GM19455 (cell line): Measurements from ENCODE around the gene LMF1.
"Not testable (repeated sequence)": the region's sequence is repeated elsewhere in the genome, so short reads cannot be mapped to it uniquely, and the experiment has no call there.

Experiments
- ATAC-seq: cut with Tn5 transposase; IDR thresholded peaks from one replicate; pipeline ENCODE4 v1.9.1; 2021; ENCODE audit not compliant: unreplicated experiment

Gene LMF1

DNA sequence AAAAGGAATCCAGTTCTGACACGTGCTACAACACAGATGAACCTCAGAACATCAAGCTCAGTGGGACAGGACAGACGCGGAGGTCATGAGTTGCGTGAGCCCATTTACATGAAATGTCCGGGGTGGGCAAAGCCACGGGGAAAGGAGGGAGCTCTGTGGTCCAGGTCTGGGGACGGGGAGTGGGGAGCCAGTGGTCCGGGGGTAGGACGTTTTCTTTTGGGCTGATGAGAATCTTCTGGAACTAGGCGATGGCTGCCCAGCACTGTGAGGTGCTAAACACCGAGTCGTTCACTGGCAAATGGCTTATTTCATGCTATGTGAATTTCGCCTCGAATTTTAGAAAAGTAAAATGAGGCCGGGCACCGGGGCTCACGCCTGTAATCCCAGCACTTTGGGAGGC, 2.6 kb upstream of the LMF1 start:
- ATAC-seq: no peak

DNA sequence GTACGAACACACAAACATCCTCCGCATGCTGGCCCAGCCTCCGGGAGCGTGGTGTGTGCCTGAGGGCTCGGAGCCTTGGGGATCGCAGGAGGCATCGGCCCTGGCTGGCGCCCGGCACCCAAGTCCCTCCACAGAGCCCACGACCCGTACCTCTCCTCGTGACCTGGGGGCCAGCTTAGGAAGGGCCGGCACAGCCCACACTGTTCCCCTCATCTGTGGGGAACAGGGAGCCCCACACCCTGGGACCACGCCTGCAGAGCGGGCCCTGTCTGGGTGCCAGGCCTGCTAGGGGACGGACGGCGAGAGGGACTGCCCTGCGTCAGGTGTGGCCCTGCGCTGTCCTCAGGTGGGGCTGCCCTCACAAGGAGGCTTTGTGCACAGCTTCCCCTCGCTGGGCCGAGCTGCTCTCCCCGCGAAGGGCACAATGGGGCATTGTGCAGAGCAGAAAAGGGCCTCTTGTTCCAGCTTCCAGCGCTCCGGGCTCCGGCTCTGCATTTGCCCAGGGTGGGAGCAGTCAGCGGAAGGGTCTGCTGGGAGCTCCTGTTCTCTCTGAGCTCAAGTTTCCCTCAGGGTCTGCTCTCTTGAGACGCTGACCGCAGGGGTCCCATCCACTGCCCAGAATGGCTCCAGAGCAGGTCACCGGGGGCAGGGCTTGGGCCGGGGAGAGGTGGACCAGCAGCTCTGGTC, 1.7 kb upstream of the LMF1 start:
- no peak for ATAC-seq

DNA sequence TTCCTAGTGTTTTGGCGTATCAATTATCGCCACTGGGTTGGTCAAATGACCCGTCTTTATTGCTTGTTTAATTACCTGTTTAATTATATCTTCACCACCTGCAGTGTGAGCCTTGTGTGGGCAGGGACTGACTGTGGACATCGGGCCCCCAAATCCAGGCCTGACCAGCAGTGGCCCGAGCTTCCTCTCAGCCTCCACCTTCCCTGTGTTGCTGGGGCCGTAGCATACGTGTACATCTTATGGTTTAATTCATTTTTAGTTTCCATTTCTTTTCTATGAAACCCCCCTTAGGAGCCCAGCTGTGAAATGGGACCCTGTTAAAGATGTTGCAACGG, 1.2 kb upstream of the LMF1 start:
- no peak for ATAC-seq

DNA sequence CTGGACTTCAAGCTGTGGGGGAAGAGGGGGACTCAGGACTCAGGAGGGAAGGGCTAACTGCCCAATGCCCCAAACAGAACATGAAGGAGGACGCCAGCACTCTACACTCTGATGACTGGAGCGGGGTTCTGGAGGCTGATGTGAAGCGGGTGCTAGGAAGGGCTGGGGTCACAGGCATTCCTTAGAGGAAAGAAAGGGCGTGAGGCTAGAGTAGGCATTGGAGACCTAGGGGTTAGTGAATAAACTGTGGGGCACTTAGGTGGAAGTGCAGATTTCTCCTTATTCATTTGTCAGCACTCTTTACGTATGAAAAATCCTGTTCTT, 760 bp upstream of the LMF1 start:
- no peak for ATAC-seq

DNA sequence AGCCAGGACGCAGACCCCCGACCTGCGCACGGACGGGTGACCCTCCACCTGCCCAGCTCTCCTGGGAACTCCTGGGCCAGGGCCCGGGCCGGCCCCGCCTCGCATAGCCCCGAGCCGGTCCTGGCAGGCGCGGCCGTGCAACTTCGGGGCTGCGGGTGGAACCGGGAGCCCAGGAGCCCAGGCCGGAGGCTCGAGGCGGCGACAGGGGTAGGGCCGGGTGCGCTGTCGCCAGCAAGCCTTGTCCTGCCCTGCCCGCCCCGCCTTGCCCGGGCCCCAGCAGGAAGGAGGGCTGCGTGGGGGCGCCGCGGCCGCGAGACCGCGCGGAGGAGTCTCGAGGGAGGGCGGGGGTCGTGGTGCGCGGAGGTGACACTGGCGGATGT, 408 bp downstream of the LMF1 start:
- ATAC-seq: peak; percentile 39

DNA sequence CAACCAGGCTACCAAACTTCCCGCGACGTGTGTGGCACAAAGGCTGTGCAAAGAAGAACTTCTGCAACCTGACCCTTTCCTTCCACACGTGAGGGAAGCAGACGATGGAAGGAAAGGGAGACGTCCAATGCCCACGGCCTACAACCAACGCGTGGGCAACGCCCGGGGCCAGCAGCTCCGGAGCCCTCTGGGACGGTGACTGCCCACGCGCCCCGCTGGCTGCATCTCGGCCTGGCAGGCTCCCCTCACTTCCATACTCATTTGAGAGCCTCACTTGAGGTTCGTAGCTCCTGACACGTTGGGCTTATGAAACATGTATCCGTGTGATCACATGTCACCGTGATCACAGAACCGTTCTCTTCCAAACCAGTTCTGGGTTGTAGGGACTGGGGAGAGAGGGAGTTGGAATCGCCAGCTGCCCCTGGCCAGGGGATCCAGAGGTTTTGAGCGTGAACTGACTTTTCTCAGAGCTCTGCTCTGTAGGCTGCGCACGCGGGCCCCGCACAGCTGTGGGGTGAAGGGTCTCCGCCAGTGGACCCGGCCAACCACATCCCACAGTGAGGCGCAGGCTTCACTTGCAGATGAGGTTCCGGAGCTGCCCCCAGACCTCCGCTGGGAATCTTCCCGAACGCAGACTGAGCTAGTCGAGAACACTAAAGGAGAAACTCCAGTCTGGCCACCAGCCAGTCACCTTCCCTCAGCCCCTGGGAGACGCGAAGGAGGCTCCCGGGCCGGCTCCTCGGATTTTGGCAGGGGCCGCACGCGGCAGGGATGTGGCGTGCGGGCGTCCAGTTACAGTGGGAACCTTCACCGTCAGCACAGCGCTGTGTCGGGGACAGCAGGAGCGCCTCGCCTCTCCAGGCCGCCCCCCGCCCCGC, 1.0 kb downstream of the LMF1 start:
- ATAC-seq: peak; percentile 18

DNA sequence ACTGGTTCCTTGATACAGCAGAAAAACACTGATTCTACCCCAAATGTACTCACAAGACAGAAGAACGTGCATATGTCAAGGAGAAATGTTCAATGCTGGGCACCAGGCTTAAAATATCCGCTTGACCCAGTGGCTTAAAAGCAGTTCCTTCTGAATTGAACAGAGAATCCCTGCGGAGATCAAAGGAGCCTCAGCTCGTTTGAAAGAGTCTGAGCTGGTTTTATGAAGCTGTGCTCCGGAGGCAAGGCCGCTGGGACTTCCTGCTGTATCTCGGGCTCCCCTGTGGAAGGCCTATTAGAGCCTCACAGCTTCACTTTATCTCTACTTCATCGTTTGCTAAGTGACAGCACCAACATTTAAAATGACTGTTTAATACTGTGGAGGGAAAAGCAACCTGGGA, 2.2 kb downstream of the LMF1 start:
- no peak for ATAC-seq

DNA sequence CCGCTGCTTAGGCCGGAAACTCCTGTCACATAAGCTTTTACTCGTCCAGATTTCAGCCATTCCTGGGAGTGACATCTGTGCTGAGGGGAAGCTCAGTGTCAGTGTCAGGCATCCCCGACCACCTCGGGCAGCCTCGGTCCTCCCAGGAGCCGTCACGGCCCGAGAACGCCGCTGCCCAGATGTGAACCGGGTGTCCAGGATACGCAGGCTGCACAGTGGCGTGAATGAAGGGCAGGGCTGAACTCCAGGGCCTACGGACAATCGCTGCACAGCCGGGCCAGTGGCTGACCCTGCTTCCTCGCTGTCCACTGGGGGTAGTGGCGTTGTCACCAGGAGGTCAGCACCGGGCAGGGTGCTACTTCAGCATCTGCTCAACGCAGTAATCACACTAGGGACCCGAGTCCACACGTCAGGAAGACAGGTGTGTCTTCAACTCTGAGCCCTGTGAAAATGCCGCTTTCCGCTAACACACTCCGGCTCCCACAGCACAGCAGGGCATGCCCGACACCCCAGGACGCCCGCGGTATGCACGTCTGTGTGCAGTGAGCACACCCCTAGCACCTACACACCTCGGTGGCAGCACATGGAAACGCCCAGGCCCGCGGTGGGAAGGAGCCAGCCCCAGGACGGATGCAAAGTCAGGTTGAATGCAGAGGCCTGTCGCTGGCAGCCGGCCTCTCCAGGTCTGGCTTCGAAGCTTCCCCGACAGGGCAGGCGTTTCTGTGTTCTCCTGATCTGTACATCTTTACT, 3.1 kb downstream of the LMF1 start:
- no peak for ATAC-seq

DNA sequence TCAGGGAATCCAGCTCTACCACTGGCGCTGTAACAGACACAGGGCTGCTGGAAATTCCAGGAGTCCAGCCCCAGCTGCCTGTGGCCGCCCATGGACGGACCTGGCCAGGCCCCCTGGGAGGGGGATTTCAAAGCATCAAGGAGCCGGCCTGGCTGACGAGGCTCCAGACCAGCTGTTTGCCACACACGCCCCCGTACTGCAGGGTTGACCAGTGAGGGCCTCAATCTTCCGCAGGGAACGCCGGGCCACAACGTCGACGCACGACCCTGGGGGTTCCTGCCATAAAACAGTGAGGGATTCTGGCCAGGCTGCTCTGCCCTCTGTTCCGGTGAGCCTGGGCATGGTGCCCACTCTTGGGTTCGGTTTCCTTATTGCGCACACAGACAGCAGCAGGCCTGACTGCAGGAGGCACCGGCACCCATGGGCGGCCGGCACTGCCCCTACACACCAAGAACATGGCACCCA, 3.7 kb downstream of the LMF1 start:
- no peak for ATAC-seq

DNA sequence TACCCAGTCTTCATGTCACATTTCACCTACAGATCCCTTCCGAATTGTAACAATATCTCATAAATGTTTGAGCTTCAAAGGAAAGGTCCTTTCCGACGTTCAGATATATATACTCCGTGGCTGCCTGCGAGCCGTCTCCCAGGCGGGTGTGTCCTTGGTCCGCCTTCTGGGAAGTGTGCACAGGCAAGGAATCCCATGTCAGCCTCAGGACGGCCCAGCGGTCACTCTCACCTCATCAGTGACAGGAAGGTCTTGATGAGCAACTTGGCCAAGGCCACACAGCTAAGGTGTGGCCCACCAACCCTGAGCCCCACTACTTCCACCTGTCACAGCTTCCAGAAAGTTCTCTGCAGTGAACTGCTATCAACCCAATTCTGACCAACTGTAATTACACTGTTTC, 4.3 kb downstream of the LMF1 start:
- no peak for ATAC-seq

DNA sequence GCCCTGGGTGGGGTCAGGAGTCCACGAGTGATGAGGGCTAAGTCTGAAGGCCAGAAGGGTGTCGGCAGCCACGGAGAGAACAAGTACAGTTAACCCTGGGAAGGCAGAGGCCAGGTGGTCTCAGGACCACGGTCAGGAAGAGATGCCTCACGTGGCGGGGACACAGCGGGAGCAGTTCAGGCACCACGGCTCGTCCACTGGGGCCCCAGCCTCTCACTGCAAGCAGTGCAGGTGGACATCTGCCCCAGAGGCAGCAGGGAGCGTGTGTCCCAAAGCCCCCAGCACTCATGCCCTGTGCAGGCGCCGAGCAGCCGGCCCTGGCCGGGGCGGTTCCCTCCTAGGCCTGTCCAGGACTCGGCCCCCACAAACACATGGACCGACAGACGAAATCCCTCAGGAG, 4.7 kb downstream of the LMF1 start:
- no peak for ATAC-seq

DNA sequence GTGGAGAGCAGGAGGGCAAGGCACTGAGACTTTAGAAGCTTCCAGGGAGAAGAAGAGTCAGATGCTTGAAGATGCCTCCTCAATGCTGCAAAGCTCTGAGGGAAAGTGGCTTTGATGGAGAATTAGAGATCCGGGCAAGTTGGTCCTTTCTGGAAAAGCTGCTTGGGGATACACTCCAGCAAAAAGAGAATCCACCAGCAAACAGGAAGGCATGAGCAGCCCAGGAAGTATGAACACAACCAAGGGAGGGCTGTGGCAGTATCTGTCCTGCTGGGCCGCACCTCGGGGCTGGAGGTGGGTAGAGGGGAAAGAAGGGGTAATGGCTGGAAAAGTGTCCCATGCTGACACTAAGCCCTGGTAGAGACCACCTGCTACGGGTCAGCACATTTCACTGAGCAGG, 5.3 kb downstream of the LMF1 start:
- no peak for ATAC-seq

DNA sequence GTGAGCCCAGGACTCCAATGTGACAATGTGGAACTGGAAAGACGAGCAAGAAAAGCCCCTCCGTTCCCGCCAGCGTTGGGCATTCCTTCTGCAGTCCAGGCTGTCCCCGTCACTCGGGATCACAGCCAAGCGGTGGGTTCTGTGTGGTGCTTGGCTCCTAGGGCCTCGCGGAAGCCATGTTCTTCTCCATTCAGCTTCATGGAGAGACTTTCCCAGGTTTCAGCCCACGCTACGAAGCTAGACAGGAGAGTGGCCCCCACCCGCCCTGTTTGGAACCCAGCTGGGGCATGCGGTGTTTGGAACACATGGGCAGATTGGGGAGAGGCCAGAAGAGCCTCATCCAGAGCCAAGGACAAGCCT, 5.8 kb downstream of the LMF1 start:
- ATAC-seq: no peak

DNA sequence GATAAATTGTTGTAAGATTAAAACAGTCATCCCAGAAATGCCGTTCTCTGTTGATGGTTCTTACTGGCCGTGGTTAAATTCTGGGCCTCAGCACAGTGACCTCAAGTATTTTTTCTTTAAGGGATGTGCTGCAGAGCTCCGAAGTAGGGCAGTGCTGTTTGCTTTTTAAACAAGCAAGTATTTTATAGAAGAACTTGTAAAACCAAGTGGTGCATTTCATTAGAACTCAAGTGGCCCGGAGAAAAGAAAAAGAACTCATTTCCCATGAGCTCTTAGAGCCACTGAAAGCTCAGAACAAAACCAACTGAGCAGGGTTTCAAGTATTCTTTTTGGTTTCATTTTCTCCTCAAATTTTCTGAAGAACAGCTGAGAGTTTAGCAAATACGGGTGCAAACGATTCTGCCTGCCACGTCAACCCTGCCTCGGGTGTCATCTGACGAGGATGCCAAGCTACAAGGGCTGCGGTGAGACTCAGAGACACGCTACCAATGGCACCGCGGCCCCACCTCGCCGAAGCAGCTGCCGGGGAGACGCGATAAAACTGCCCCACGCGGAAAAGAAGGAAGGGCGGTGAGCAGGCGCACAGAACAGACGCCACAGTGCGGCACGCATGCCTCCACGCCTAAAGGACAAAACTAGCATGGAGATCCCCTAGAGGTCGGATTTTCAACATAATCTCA, 6.3 kb downstream of the LMF1 start:
- no peak for ATAC-seq

DNA sequence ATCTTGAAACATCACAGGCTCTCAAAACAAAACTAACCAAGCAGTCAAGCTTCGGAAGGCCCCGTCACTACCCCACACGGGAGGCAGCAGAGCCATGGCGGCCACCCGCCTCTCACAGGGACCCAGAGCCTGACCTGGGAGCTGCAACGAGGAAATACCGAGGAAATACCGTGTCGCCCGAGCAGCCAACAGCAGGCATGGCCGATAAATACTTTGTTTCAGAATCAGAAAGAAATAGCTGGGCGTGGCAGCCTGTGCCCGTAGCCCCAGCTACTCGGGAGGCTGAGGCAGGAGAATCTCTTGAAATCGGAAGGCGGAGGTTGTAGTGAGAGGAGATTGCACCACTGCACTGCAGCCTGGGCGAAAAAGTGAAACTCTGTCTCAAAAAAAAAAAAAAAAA, 6.9 kb downstream of the LMF1 start:
- no peak for ATAC-seq

DNA sequence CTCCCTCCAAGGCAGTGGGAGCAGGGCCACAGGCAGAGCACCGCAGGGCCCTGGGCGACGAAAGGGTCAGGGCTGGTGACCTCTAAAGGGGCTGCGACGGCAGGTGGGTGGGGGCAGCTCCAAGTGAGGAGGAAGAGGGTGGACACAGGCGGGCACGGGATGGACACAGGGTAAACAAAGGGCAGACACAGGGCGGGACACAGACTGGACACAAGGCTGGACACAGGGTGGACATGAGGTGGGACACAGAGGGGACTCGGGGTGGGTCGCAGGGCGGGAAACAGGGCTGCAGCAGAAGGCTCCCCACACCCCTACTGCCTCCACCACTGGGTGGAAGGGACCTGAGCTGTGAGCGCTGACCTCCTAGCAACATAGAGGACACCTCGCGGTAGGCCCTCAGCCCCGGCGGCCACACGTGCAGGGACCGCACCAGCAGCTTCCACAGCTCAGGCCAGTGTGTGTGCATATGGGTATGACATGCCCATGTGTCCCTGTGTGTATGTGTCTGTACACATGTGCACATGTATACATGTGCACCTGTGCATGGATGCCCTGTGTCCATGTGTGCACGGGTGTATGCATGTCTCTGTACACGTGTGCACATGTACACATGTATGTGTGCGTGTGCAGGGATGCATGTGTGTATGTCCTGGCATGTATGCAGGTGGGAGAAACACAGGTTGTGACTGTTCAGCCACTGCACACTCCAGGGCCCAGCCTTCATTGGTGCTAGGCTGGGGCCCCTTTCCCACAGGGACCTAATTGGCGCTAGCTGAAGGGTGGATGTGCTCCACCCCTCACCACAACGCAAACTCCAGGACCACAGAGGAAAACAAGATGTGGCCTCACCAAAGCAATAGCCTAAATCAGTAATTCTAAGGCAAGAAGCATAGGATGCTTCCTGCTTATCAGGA, 7.6 kb downstream of the LMF1 start:
- ATAC-seq: no peak

DNA sequence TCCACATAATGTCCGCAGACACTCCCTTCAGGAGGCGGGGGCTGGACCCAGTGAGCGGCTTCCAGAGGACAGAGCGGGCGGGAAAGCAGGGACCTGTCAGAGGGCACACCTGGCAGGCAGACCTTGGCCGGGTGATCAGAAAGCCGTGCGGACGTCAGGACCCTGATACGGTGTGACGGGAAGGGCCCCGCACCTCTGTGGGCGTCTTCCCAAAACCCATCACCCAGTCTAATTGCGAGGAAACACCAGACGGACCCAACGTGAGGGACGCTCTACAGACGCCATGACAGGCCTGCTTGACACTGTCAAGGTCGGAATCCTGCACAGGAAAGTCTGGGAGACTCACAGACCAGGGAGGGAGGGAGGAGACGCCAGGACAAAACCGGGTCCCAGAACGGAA, 8.4 kb downstream of the LMF1 start:
- ATAC-seq: no peak

DNA sequence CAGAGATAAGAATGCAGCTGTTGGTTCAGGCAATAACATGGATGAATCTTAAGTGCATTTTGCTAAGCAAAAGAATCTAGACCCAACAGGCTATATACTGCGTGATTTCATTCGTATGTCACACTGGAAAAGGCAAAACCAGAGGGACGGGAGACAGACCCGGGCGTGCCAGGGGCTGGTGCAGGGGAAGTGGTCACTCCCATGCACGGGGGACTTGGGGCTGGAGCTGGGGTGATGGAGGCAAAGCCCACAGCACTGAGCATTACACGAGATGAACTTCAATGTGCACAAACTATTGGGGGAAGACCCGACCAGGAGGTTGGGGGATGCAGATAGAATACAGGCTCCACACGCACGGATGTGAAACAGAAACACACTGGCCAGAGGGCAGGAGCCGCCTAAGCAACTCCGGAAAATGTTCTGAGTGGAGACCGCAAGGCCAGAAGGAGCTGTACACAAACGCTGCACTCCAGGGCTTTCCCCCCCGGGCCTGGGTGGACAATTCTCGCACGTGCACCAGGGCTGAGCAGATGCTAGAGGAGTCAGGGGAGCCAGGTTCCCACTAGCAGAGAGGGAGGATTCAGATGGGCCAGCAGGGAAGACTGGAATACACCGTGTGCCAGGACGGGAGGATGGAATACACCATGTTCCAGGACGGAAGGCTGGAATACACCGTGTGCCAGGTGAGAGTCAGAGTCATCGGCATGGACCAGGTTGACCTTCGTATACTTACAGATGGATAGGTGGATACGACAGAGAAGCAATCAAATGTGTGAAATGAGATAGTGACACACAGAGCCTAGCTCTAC, 11.3 kb downstream of the LMF1 start:
- no peak for ATAC-seq

DNA sequence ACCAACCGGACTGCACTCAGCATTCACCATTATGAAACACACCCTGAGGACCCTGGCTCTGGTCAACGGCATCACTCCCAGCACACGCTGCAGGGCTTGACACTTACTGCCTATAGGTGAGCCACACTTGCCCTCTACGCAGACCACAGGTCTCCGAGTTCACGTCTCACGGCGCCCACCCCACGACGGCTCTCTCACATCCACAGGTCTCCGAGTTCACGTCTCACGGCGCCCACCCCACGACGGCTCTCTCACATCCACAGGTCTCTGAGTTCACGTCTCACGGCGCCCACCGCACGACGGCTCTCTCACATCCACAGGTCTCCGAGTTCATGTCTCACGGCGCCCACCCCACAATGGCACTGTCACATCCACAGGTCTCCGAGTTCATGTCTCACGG, 15.0 kb downstream of the LMF1 start:
- ATAC-seq: not testable (repeated sequence)

DNA sequence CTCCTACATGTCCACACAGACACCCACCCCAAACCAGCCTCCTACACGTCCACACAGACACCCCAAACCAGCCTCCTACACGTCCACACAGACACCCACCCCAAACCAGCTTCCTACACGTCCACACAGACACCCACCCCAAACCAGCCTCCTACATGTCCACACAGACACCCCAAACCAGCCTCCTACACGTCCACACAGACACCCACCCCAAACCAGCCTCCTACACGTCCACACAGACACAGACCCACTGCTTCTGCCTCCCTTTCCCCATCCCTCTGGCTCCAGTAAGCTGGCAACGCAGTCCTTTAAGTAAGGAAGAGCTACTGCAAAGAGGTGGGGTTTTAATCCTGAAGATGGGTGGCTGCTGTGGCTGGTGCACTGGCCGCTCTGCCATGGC, 17.0 kb downstream of the LMF1 start:
- ATAC-seq: not testable (repeated sequence)
